Natural killer cell (primary cell): ENCODE data around the gene NUDT14. TPM values are rescaled to one million over a fixed set of nuclear protein-coding genes. Genes with fewer than 3 reads are reported as not detected.
A peak's percentile ranks its signal among the peaks of the same experiment; 100 is the strongest.

Experiments
- ATAC-seq, 3 donors: fragments of 150-1000 bp in 2 of 3; fragments of 200-7000 bp in 1 of 3; cut with Tn5 transposase; 1 replicate in 1 of 3; 2 replicates in 2 of 3; pipeline ENCODE4 v1.10.0; 2021; ENCODE audit warnings: mild to moderate bottlenecking in 2 of 3, moderate library complexity in 2 of 3
- DNase-seq, 2 donors: peaks; one replicate each; pipeline versions ENCODE4 v3.0.0 to v3.0.0-alpha.2; 2013 to 2021; ENCODE audit warnings: mixed read lengths in 1 of 2
- H3K27ac ChIP-seq: one replicate; pipeline ENCODE4 v1.5.1; 2013; ENCODE audit warnings: mild to moderate bottlenecking, low read length
- H3K27me3 ChIP-seq: one replicate; pipeline ENCODE4 v1.6.1; 2013; ENCODE audit warnings: low read length; ENCODE audit not compliant: control insufficient read depth, insufficient read depth
- H3K36me3 ChIP-seq: one replicate; pipeline ENCODE4 v1.6.1; 2013; ENCODE audit warnings: low read length; ENCODE audit not compliant: control insufficient read depth, insufficient read depth
- H3K4me1 ChIP-seq: one replicate; pipeline ENCODE4 v1.6.1; 2013; ENCODE audit warnings: low read length; ENCODE audit not compliant: control insufficient read depth, insufficient read depth
- H3K4me3 ChIP-seq: one replicate; pipeline ENCODE4 v1.5.1; 2013; ENCODE audit warnings: low read length
- H3K9me3 ChIP-seq: one replicate; pipeline ENCODE4 v1.6.1; 2013; ENCODE audit warnings: low read length; ENCODE audit not compliant: control insufficient read depth, insufficient read depth
- H3K27ac Mint-ChIP-seq, 2 donors: one replicate each; pipeline ENCODE4 v1.8.0; 2022; ENCODE audit warnings: mild to moderate bottlenecking in 2 of 2, mixed read lengths in 2 of 2, moderate library complexity in 1 of 2
- H3K27me3 Mint-ChIP-seq, 2 donors: one replicate each; pipeline ENCODE4 v1.8.0; 2022; ENCODE audit warnings: low read depth in 2 of 2, mixed read lengths in 2 of 2
- H3K36me3 Mint-ChIP-seq: one replicate; pipeline ENCODE4 v1.8.0; 2022; ENCODE audit warnings: mixed read lengths
- H3K4me1 Mint-ChIP-seq, 2 donors: one replicate each; pipeline ENCODE4 v1.8.0; 2022; ENCODE audit warnings: mixed read lengths in 2 of 2
- H3K4me3 Mint-ChIP-seq: one replicate; pipeline ENCODE4 v1.8.0; 2022; ENCODE audit warnings: mild to moderate bottlenecking, moderate library complexity, mixed read lengths
- H3K9me3 Mint-ChIP-seq, 2 donors: one replicate each; pipeline ENCODE4 v1.8.0; 2022; ENCODE audit warnings: mixed read lengths in 2 of 2
- WGBS: methylation state at CpG from one replicate; pipeline ENCODE4 v1.1.7; 2013; ENCODE audit warnings: missing lambda C conversion rate; ENCODE audit not compliant: insufficient coverage; 5-methylcytosine and 5-hydroxymethylcytosine counted together
- intact Hi-C: fragments of 100-400 bp; cut with micrococcal nuclease; formaldehyde crosslinking; loops from one replicate; pipeline ENCODE4 v1.14.2; 2022
- total RNA-seq, 4 donors: library from RNA; stranded (reverse); fragments of 120-200 nt in 1 of 4; gene quantifications; one replicate each; pipeline versions ENCODE4 v1.2.3 to v1.2.4, GENCODE V29; 2013 to 2022
- TF ChIP-seq, protein P1 (sequence below): fragments of 200-600 bp; IDR thresholded peaks from one replicate; pipeline ENCODE4 v1.8.0; 2022; ENCODE audit warnings: antibody characterized with exemption

Gene NUDT14
- total RNA-seq, 3 donors from 2014 or later (not counting 1 experiment from before 2014, with no cell fraction given), result 16.0 to 32.9 (median 22.8) TPM

DNA sequence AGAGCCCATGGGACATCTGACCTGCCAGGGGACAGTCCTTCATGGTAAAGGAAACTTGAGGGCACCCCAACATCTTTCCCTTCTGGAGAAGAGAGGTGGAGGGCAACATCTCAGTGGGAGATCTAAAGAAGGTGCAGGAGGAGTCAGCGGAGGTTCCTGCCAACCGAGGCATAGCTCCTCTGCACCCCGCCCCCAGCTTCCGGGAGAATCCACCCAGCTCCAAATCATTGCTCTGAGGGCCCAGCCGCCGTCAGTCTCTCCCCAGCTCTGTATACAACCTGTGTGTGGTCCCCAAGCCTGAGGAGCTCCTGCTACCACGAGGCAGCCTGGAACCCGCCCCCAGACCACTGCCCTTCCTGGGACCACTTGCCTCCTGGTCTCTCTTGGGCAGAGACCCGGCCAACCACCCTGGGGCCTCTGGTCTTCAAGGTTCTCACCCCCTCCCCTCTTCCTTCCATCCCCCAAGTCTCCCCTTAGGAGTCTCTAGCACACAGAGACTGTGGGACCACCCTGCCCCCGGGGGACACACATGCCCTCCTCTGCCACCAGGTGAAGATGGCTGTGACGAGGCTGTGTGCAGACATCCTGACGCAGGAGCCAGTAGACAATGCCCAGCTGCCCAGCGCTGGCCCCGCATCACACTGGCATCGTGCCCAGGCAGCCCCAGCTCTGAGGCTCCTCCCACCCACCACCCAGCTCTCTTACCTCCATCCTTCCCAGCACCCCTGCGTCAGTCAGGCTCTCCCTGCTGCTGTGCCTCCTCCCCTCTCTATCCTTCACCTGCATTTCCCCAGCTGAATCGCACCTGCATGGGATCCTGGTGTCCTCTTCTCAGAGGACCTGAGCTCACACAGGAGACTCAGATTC lies 13.0 kb upstream of the NUDT14 start:
- Mint-ChIP-seq H3K36me3 (no peaks in the 10 kb centered on the region), H3K27me3 (peaks cover 22 to 35% of the 10 kb centered on the region in 2 donors), H3K27ac (peak overlapping the region in 1 of 2 donors; percentile 42), H3K4me1 (peaks cover 6 to 29% of the 10 kb centered on the region in 2 donors), H3K4me3 (peak overlapping the region; percentile 55), H3K9me3 (no peaks in the 10 kb centered on the region)
- TF ChIP-seq, protein P1, sequence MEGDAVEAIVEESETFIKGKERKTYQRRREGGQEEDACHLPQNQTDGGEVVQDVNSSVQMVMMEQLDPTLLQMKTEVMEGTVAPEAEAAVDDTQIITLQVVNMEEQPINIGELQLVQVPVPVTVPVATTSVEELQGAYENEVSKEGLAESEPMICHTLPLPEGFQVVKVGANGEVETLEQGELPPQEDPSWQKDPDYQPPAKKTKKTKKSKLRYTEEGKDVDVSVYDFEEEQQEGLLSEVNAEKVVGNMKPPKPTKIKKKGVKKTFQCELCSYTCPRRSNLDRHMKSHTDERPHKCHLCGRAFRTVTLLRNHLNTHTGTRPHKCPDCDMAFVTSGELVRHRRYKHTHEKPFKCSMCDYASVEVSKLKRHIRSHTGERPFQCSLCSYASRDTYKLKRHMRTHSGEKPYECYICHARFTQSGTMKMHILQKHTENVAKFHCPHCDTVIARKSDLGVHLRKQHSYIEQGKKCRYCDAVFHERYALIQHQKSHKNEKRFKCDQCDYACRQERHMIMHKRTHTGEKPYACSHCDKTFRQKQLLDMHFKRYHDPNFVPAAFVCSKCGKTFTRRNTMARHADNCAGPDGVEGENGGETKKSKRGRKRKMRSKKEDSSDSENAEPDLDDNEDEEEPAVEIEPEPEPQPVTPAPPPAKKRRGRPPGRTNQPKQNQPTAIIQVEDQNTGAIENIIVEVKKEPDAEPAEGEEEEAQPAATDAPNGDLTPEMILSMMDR, result no peak
- peaks cover 44% of the 10 kb centered on the region for H3K4me1 ChIP-seq
- H3K4me3 ChIP-seq, result no peak overlapping the region
- ATAC-seq, result no peak
- intact Hi-C loops, result no loop called here
- H3K9me3 ChIP-seq, result no peaks in the 10 kb centered on the region
- peak in 1 of 2 donors; percentile 62 for DNase-seq
- no peaks in the 10 kb centered on the region for H3K36me3 ChIP-seq
- H3K27me3 ChIP-seq, result peaks cover 36% of the 10 kb centered on the region
- WGBS, result 42% methylated on average over 17 of the region's 17 CpGs
- no peak overlapping the region for H3K27ac ChIP-seq

DNA sequence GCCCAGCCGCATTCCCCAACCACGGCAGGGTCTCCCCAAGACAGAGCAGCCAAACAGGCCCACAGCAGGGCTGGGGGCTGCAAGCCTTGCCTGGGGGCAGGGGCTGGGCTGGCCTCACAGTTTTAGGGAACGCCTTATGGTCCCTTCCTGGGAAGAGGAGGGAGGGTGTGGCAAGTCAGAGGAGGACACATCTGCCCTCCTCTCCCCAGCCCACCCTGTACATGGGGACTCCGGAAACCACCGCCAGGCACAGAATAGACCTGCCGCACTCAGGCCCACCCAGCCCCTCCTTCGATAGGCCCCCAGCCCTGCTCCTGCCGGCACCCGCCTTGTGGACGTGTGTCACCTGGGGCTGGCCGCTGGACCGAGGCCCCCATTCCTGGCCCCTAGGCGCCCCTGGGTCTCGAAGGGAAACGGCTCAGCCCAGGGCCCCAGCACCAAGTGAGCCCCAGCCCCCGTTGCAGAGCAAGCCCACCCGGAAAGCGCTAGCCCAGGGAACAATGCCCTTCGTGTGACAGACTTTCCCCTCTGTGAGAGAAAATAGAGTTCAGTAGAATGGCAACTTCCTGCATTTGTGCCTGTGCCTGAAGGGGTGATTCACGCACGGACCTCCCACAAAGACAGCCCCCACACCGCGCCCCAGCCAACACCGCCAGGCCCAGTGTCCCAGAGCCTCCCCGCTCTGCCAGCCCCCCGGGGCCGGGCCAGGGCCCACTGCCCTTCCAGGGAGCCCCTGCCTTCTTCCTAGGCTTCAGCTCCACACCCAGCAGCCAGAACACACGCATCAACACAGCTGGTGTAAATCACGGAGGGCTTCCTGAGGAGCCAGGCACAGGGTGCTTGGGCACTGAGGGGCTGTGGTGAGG lies 12.0 kb upstream of the NUDT14 start:
- H3K27me3 Mint-ChIP-seq, result peaks cover 30 to 32% of the 10 kb centered on the region in 2 donors
- no peak overlapping the region for H3K4me3 Mint-ChIP-seq
- no peaks in the 10 kb centered on the region for H3K9me3 Mint-ChIP-seq
- Histone ChIP-seq H3K4me3 (no peak overlapping the region), H3K4me1 (peaks cover 39% of the 10 kb centered on the region), H3K36me3 (no peaks in the 10 kb centered on the region), H3K27me3 (peaks cover 33% of the 10 kb centered on the region), H3K9me3 (peaks cover 2% of the 10 kb centered on the region), H3K27ac (no peak overlapping the region)
- TF ChIP-seq, protein P1, result no peak
- peak overlapping the region in 1 of 2 donors; percentile 42 for H3K27ac Mint-ChIP-seq
- DNase-seq, result peak in 1 of 2 donors; percentile 46
- intact Hi-C loops, result no loop called here
- WGBS, result 11% methylated on average over 29 of the region's 29 CpGs
- ATAC-seq, result peak; percentile 14 to 76 (median 55)
- peaks cover 6 to 24% of the 10 kb centered on the region in 2 donors for H3K4me1 Mint-ChIP-seq
- no peaks in the 10 kb centered on the region for H3K36me3 Mint-ChIP-seq

DNA sequence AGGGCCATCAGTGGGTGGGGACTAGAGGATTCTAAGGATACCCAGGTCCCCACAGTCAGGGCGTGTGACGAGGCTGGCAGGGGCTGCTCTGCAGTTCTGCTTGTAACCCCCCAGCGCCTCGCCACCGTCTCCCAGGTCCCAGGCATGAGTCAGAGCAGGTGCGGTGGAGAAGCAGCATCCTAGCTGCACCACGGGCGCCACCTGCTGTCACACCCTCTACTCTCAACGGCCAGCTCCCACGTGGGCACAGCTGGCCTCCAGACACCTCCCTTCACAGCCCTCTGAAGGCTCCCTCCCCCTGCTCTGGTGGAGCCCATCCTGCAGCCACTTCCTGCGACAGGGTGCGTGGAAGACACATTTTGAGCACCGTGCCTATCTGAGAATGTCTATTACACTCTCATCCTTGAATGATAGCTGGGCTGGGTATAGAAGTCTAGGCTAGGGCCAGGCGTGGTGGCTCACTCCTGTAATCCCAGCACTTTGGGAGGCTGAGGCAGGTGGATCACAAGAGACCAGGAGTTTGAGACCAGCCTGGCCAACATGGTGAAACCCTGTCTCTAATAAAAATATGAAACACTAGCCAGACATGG lies 6.9 kb upstream of the NUDT14 start:
- H3K9me3 Mint-ChIP-seq, result no peaks in the 10 kb centered on the region
- peaks cover 4% of the 10 kb centered on the region for H3K27me3 ChIP-seq
- H3K27me3 Mint-ChIP-seq, result peaks cover 11 to 17% of the 10 kb centered on the region in 2 donors
- H3K4me3 ChIP-seq, result no peak overlapping the region
- intact Hi-C loops, result no loop called here
- no peaks in the 10 kb centered on the region for H3K36me3 Mint-ChIP-seq
- WGBS, result 74% methylated on average over 14 of the region's 14 CpGs
- TF ChIP-seq, protein P1, result no peak
- H3K4me1 Mint-ChIP-seq, result peaks cover 0 to 4% of the 10 kb centered on the region in 2 donors
- peaks cover 4% of the 10 kb centered on the region for H3K4me1 ChIP-seq
- H3K9me3 ChIP-seq, result peaks cover 3% of the 10 kb centered on the region
- DNase-seq (no peak), ATAC-seq (peak in 2 of 3 donors; percentile 46 to 64)
- H3K27ac Mint-ChIP-seq, result no peak overlapping the region
- H3K27ac ChIP-seq, result no peak overlapping the region
- H3K4me3 Mint-ChIP-seq, result no peak overlapping the region
- no peaks in the 10 kb centered on the region for H3K36me3 ChIP-seq
